ENCODE results near the gene MGARP.

DNA sequence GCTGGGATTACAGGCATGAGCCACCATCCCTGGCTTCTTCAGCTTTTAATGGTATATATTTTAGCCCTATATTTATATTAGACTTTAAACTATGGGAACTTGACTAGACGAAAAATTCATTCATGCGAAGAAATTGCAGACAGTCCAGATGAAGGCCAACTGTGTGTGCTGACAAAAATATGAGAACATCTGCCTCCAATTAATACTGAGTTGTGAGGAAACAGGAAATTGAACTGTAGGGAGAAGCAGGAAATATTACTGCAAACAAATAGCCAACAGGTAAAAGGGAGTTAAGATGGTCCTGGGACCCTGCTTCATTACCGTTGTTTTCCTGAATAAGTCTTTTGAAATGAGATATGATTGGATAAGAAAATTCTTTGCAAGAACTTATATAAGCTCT, 26.3 kb downstream of the MGARP start:
- TF ChIP-seq EZH2 (IDR thresholded peaks at IDR 0.05; ENCODE audit: insufficient read depth, poor library complexity, severe bottlenecking) (no peak), EZH2phosphoT487 (IDR thresholded peaks at IDR 0.05; ENCODE audit: insufficient read depth, low read depth) (no peak)

Measured in GM23248 (cell line).